Fibroblast of skin of back (primary cell): ENCODE measurements around the gene FNDC7.
"Not testable (repeated sequence)": the region's sequence is repeated elsewhere in the genome, so short reads cannot be mapped to it uniquely, and the experiment has no call there.

ENCODE experiments used
- DNase-seq: peaks from one replicate; pipeline ENCODE4 v3.0.0-alpha.2; 2013

FNDC7 gene

DNA sequence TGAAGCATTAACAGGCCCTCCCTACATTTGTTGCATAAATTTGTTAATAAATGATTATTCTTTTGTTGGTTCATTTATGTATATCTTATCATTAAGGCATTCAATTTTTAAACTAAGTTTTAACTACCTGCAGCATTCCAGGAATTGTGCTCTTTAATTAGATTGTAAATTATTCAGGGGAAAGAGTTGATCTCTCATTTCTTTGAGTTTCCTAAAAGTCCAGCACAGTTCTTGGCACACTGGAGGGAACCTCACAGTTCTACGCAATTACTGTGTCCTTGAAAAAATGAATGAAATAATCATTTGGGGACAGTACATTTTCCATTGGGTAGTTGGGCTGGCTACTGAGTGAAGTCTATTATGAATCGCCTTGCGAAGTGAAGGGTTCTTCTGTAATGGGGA is 33.3 kb downstream of the FNDC7 start:
- DNase-seq, result no peak

DNA sequence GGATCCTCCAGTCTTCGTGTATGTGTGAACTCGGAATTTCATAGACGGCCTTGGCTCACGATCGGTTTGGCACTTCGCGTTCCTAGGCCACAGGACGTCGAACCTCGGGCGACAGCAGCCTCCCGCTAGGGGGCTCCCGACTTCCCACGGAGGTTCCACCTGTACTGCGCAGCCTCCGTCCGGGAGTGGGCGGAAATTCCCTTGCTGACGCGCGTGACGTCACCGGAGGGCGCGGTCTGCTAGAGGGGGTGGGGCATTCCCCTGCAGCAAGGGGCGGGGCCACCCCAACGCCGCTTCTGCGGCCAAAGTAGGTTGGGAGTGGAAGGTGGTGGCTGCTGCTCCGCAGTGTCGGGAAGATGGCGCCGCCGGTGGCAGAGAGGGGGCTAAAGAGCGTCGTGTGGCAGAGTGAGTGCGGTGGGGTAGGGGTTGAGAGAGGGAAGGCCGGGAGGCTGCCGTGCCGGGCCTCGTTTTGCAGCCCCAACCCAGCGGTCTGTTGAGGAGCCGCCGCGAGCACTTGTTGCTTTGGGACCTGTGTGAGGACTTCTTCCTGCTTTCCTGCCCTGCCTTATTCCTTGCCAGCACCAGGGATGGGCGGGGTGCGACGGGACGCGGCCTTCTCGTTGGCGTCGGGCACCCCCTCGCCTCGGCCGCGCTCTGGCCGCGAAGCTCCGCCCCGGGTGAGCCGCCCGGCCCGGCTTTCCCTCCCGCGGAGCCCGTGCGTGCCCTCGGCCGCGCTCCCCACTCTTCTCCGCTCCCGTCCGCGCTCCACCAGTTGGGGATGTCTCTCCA is 33.9 kb downstream of the FNDC7 start, which contains the start of gene STXBP3:
STXBP3 (plus strand) TSS at position 293 of the 789 bp plus-strand sequence; CDS start at position 357, 64 bp downstream.
- DNase-seq, result peak; percentile 95

DNA sequence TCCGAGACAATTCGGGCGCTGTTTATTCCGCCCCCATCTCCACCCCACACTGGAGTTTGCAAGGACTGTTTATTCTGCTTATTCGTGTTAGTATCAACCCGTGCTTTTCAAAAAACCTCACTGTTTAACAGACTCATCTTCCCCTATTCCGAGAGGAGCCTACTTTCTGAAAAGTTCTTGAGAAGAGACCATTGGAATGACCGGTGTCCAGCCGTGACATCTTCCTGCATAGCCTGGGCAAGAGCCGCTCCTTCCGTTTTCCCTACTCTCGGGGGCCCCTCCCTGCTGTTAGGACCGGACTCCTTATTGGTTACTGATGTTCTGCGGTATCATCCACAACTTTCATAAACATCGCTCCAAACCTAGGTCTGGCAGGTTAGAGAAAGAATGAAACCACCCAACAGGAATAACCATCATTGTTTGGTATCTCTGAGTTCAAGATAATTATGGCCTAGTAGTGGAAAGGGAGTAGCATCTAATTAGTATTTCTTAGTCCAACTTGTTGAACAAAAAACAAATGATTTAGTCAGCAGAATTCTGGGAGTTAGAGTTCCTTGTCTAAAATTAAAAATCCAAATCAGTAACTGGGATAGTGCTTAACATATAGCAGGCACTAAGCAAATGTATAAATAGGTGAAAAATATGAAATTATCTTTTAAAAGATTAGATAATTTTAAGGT is 34.6 kb downstream of the FNDC7 start:
- DNase-seq, result peak; percentile 86

DNA sequence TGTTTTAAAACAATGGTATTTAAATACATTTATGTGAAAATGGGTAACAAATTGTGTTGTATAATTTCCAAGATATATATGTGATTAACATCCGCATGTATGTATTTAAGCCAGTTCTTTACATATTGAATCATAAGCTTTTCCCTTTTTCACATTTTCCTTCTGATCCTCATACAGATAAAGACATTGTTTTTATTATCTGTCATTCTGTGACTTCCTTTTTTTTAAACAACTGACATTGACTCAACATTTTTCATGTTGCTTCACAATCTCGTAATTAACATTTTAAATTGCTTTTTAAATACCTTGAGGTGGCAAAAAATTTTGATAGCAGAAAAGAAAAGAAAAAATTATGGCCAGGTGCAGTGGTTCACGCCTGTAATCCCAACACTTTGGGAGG is 35.2 kb downstream of the FNDC7 start:
- no peak for DNase-seq

DNA sequence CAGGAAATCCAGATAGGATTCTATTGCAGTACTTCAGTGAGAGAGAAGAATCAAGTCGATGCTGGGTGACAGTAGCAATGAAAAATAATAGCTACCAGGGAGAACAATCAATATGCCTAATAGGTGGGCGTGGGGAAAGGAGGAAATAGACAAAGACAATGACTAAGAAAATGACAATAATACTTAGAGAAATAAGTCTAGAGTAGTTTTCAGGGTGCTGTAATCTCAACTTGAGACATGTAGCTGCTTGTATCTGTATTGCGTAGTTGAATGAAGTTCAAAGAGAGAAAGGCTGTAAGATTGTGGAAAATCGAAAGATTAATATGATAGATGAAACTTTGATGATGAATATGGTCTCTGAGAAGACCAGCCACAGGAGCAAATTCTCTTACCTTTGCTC is 36.4 kb downstream of the FNDC7 start:
- no peak for DNase-seq

DNA sequence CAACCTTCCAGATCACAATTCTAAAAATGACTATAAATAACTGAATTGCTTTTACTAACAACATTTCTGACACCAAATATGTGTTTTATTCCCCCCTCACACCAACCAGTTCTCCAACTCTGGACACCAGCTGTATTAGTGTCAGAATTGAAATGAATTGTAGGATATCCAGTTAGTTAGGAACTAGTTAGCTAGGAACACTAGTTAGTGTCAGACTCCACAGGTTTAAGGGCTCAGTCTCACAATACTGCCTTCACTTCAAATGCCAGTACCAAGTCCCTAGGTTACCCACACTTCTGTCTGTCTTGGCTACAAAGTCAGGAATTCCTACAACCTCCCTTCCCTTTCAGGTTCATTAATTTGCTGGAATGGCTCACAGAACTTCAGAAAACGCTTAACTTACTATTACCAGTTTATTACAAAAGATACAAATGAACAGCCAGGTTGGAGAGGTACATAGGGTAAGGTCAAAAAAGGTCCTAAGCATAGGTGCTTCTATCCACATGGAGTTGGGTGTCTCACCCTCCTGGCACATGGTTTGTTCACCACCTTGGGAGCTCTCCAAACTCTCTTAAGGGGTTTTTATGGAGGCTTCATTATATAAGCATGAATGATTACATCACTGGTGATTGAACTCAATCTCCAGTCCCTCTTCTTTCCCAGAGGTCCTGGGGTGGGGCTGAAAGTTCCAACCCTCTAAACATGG is 37.9 kb downstream of the FNDC7 start:
- DNase-seq, result no peak

DNA sequence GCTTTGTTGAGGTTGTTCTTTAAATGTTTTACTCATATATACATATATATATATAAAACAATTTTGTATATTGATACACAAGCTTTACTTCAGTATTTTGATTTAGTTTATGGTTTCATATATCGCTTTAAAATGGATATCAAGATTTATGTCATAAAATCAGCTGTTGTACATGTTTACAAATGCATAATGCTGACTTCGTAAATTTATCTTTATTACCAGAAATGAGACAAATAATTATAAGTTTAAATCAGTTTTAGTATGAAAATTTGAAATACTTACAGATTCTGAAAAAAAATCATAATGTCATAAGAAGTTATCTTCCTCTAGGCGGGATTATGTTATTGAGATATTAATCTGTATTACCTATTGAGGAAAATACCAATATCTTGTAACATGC is 40.7 kb downstream of the FNDC7 start:
- DNase-seq, result no peak

DNA sequence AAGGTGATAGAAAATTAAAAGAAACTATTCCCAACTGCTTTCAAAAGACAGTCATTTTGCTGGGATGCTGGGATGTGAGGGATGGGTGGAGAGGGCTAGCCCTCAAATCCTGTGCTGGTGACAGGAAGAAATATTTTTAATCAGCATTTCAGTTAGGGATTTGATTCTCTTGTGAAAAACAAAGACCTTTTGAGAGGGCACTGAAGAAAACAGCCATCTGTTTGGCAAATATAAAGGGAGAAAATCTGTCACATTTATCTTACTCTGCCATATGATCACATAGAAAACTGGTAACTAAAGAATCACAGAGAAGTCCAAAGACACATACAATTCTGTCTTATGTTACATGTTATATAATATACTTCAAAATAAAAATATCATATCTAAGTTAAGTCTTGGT is 46.1 kb downstream of the FNDC7 start:
- DNase-seq, result no peak

DNA sequence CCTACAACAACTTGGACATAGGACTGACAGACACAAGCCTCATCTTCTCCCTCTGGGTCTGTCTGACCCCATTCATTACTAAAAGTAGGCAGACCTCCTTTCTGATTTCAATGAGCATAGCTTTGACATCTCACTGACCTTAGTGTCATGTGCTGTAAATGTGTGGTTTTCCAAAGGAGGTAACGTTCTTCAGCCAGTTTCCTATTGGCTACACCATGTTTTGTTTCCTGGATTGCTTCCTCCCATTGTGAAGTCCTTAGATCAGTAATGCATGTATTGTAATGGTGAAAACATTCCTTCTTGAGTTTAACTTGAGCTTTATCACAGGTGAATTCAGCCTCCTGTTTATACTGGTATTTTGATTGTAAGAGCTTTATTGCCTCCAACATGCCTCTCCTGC is 54.4 kb downstream of the FNDC7 start:
- no peak for DNase-seq

DNA sequence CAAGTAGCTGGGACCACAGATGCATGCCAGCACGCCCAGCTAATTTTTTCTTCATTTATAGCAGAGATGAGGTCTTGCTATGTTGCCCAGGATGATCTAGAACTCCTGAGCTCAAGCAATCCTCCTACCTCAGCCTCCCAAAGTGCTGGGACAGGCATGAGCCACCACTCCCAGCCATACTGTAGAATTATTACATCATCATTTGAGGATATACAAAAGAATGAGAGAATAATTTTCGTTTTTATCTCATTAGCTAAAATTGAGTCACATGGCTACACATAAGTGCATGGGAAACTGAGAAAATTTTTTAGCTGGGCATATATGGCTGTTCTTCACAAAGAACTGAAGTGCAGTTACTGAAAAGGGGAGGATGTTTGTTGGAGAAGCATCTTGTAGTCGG is 55.0 kb downstream of the FNDC7 start:
- no peak for DNase-seq

DNA sequence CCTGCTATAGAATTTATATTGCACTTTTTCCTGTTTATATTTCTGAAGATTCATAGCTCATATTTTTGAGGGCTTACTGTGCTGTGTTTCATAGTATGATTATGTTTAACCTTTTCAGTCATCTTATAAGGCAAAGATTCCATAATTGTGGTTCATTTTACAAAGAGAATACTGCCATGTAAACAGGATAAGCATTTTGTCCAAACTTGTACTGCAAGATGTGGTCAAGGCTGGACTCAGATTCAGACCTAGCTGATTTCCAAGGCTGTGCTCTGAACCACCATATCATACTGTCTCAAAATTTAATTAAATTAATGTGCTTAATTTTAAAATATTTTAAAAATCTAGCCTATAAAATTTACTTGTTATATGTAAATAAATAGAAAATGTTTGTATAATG is 65.1 kb downstream of the FNDC7 start:
- DNase-seq, result no peak

DNA sequence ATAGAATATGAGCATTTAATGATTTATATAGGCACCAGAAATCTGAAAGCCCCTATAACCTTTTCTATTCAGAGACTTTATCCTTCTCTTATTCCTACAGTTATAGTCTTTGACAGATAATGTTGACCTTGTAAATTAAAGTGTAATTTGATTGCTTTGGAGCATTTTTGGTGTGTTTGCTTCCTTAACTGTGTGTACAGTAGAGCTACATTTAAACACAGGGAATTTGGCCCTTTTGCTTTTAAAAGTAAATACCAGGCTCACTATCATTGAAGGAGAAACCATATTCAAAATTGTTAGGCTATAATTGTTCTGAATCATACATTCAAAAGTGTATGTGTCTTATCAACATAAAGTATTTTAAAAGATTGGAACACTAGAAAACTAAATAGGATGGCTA is 66.7 kb downstream of the FNDC7 start:
- DNase-seq, result no peak

DNA sequence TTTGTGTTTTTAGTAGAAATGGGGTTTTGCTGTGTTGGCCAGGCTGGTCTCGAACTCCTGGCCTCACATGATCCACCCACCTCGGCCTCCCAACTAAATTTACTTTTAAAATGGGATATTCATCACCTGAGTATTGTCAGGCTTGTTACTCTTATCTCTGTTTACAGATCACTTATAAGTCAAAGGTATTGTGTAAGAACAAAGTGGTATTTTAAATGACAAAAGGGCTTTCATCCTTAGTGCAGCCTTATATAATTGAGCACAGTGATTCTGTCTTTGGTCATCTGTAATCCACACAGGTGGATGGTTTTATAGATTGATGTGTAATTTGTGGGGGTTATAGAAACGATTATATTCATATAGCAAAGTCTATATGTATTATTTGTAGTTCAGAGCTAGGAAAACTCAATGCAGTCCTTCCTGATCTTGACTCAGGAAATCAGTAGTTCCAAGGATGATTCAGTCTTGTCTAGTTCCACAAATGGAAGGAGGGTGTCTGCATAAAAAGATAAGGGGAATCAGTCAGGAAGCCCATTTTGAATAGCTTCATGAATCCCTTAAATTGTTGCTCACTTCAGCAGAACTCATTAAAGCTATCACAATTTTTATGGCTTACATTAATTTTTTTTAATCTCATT is 68.3 kb downstream of the FNDC7 start:
- DNase-seq, result no peak

DNA sequence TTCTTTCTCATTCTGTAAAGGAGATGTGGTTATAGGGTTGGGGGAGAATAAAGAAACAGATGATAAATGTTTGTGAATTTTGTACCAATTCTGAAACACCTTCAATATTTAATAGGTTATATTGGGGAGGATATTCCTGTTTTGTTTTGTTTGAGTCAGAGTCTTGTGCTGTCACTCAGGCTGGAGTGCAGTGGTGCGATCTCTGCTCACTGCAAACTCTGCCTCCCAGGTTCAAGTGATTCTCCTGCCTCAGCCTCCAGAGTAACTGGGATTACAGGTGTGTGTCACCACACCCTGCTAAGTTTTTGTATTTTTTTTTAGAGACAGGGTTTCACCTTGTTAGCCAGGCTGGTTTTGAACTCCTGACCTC is 68.9 kb downstream of the FNDC7 start:
- DNase-seq, result not testable (repeated sequence)

DNA sequence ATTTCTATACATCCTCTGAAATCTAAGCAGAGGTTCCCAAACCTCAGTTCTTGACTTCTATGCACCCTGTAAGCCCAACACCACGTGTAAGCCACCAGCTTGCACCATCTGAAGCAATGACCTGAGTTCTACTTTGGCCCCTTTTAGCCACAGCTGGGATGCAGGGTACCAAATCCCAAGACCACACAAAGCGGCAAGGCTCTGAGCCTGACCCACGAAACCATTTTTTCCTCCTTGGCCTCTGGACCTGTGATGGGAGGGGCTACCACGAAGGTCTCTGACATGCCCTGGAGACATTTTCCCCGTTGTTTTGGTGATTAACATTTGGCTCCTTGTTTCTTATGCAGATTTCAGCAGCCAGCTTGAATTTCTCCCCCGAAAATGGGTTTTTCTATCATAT is 72.6 kb downstream of the FNDC7 start:
- DNase-seq, result no peak

DNA sequence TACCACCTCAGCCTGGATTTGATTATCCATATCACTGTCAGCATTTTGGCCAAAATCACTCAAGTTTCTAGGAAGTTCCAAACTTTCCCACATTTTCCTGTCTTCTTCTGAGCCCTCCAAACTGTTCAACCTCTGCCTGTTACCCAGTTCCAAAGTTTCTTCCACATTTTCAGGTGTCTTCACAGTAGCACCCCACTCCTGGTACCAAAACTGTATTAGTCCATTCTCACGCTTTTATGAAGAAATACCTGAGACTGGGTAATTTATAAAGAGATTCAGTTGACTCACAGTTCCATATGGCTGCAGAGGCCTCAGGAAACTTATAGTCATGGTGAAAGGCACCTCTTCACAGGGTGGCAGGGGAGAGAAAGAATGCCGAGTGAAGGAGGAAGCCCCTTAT is 73.2 kb downstream of the FNDC7 start:
- DNase-seq, result no peak

DNA sequence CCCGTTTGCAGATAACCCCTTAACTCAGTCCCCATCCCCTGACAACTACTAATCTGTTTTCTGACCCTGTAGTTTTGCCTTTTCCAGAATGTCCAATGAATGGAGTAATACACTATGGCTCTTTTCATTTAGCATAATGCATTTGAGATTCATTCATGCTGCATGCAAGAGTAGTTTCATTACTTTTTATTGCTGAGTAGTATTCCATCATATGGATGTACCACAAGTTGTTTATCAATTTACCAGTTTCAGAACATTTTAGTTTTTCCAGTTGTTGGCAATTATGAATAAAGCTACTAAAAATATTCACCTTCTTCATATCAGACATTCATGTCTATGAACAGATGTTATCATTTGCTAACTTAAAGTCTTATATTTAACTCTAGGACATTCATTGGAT is 79.1 kb downstream of the FNDC7 start:
- DNase-seq, result no peak
